H1 (cell line): ENCODE measurements around the gene TMEM59L. TPM values are rescaled to one million over a fixed set of nuclear protein-coding genes. Genes with fewer than 3 reads are reported as not detected.
A peak's percentile ranks its signal among the peaks of the same experiment; 100 is the strongest.

Experiments
- CTCF ChIA-PET: fragments of 300-600 bp; sonication (Branson Sonifier 250); formaldehyde crosslinking; loops from one replicate; lab custom pipeline; 2021; ENCODE audit not compliant: partially characterized antibody; lab: Charles Lee
- POLR2A ChIA-PET: fragments of 300-600 bp; sonication (Branson Sonifier 250); formaldehyde crosslinking; loops from one replicate; lab custom pipeline; 2021; ENCODE audit warnings: inconsistent platforms; ENCODE audit not compliant: partially characterized antibody; lab: Charles Lee
- DNase-seq, 2 experiments: peaks; one replicate each; pipeline versions ENCODE4 v3.0.0 to v3.0.0-alpha.2; 2010 to 2022; ENCODE audit warnings: low spot score in 2 of 2, low read depth in 1 of 2, mixed read lengths in 1 of 2
- FAIRE-seq: peaks from 2 replicates; lab custom pipeline; 2011; peaks lifted over from hg19 to GRCh38; lab: Jason Lieb, UNC
- H2AFZ ChIP-seq: 2 replicates; pipeline ENCODE4 v1.8.1; 2012; ENCODE audit warnings: low read length, inconsistent platforms
- H2AK5ac ChIP-seq: 2 replicates; pipeline ENCODE4 v1.6.1; 2013; ENCODE audit warnings: low read depth, low read length
- H2BK120ac ChIP-seq: replicated peaks from 2 replicates; pipeline ENCODE3; 2013; ENCODE audit warnings: low read depth, low read length, inconsistent platforms
- H2BK12ac ChIP-seq: 2 replicates; pipeline ENCODE4 v1.6.1; 2013; ENCODE audit warnings: low read depth, low read length
- H2BK15ac ChIP-seq: 2 replicates; pipeline ENCODE4 v1.6.1; 2013; ENCODE audit warnings: low read length
- H2BK20ac ChIP-seq: 2 replicates; pipeline ENCODE4 v1.6.1; 2013; ENCODE audit warnings: low read length
- H2BK5ac ChIP-seq: 2 replicates; pipeline ENCODE4 v1.6.1; 2013; ENCODE audit warnings: low read depth, low read length
- H3K14ac ChIP-seq: 2 replicates; pipeline ENCODE4 v1.6.1; 2013; ENCODE audit warnings: inconsistent platforms; ENCODE audit not compliant: insufficient read length
- H3K18ac ChIP-seq: 2 replicates; pipeline ENCODE4 v1.6.1; 2013; ENCODE audit warnings: low read length; ENCODE audit errors: extremely low read depth
- H3K23ac ChIP-seq: 2 replicates; pipeline ENCODE4 v1.6.1; 2013; ENCODE audit warnings: inconsistent platforms; ENCODE audit not compliant: insufficient read length
- H3K23me2 ChIP-seq: 2 replicates; pipeline ENCODE4 v1.6.1; 2013; ENCODE audit warnings: low read depth, low read length
- H3K27ac ChIP-seq: 2 replicates; pipeline ENCODE4 v1.6.1; 2011; ENCODE audit warnings: low read depth, low read length, inconsistent platforms
- H3K27me3 ChIP-seq, 4 experiments: replicated peaks in 1 of 4; 1 replicate in 1 of 4; 2 replicates in 3 of 4; pipeline versions ENCODE4 v1.6.1 to v1.8.1; 2011 to 2013; ENCODE audit warnings: low read length in 3 of 4, mild to moderate bottlenecking in 3 of 4, inconsistent platforms in 2 of 4, mixed read lengths in 2 of 4, moderate library complexity in 1 of 4; ENCODE audit not compliant: control insufficient read depth in 3 of 4, insufficient read depth in 3 of 4; ENCODE audit errors: extremely low read depth in 1 of 4
- H3K36me3 ChIP-seq, 4 experiments: 2 replicates each; pipeline versions ENCODE4 v1.6.1 to v1.8.1; 2011 to 2013; ENCODE audit warnings: mild to moderate bottlenecking in 4 of 4, low read length in 3 of 4, moderate library complexity in 2 of 4, control low read depth in 1 of 4, inconsistent platforms in 1 of 4; ENCODE audit not compliant: insufficient read depth in 4 of 4, control insufficient read depth in 2 of 4
- H3K4ac ChIP-seq: replicated peaks from 2 replicates; pipeline ENCODE3; 2013; ENCODE audit warnings: low read length, low read depth, mixed read lengths, inconsistent platforms; ENCODE audit not compliant: insufficient read length
- H3K4me1 ChIP-seq, 4 experiments: replicated peaks in 1 of 4; 1 replicate in 1 of 4; 2 replicates in 3 of 4; pipeline versions ENCODE4 v1.6.1 to v1.8.1; 2011 to 2013; ENCODE audit warnings: low read length in 3 of 4, inconsistent platforms in 2 of 4, mixed read lengths in 1 of 4; ENCODE audit not compliant: insufficient read depth in 4 of 4, control insufficient read depth in 3 of 4
- H3K4me2 ChIP-seq, 2 experiments: 2 replicates each; pipeline versions ENCODE4 v1.6.1 to v1.8.1; 2011 to 2013; ENCODE audit warnings: low read depth in 2 of 2, low read length in 2 of 2, control low read depth in 1 of 2, inconsistent platforms in 1 of 2, mild to moderate bottlenecking in 1 of 2; ENCODE audit not compliant: insufficient read depth in 1 of 2
- H3K4me3 ChIP-seq, 4 experiments: fragments of 200-600, 300-600 bp in 1 of 4; sonication (generic), shearing (Covaris generic), sonication (Bioruptor Twin) in 1 of 4; 2 replicates each; pipeline versions ENCODE4 v1.5.1 to v1.8.1; 2011 to 2016; ENCODE audit warnings: low read length in 4 of 4, low read depth in 3 of 4, control low read depth in 2 of 4, inconsistent platforms in 2 of 4, mild to moderate bottlenecking in 2 of 4, mixed read lengths in 1 of 4, moderate library complexity in 1 of 4; ENCODE audit not compliant: insufficient read depth in 2 of 4; ENCODE audit errors: extremely low read depth in 1 of 4
- H3K56ac ChIP-seq: replicated peaks from 2 replicates; pipeline ENCODE3; 2013; ENCODE audit warnings: low read depth, mild to moderate bottlenecking, mixed read lengths, low read length, inconsistent platforms; ENCODE audit not compliant: insufficient read length
- H3K79me1 ChIP-seq: 2 replicates; pipeline ENCODE4 v1.6.1; 2013; ENCODE audit warnings: low read depth, low read length, control low read depth
- H3K79me2 ChIP-seq, 2 experiments: 2 replicates each; pipeline versions ENCODE4 v1.6.1 to v1.8.1; 2012 to 2013; ENCODE audit warnings: low read length in 2 of 2, mild to moderate bottlenecking in 2 of 2, inconsistent platforms in 1 of 2; ENCODE audit not compliant: insufficient read depth in 2 of 2, control insufficient read depth in 1 of 2
- H3K9ac ChIP-seq, 4 experiments: replicated peaks in 1 of 4; 1 replicate in 1 of 4; 2 replicates in 3 of 4; pipeline versions ENCODE4 v1.6.1 to v1.8.1; 2011 to 2013; ENCODE audit warnings: low read depth in 3 of 4, low read length in 3 of 4, control low read depth in 2 of 4, mild to moderate bottlenecking in 2 of 4, moderate library complexity in 2 of 4, inconsistent platforms in 1 of 4; ENCODE audit errors: extremely low read depth in 1 of 4
- H3K9me3 ChIP-seq, 2 experiments: 2 replicates each; pipeline versions ENCODE4 v1.6.1 to v1.8.1; 2012 to 2013; ENCODE audit warnings: mild to moderate bottlenecking in 2 of 2, moderate library complexity in 2 of 2, control low read depth in 1 of 2, inconsistent platforms in 1 of 2, low read depth in 1 of 2, low read length in 1 of 2, mixed read lengths in 1 of 2; ENCODE audit not compliant: insufficient read depth in 2 of 2
- H4K20me1 ChIP-seq, 2 experiments: replicated peaks in 1 of 2; 2 replicates each; pipeline versions ENCODE3 to v1.8.1; 2011 to 2013; ENCODE audit warnings: inconsistent platforms in 2 of 2, low read length in 2 of 2, mild to moderate bottlenecking in 1 of 2; ENCODE audit not compliant: insufficient read depth in 2 of 2, control insufficient read depth in 1 of 2
- H4K5ac ChIP-seq: 2 replicates; pipeline ENCODE4 v1.6.1; 2013; ENCODE audit warnings: low read length, low read depth, mixed read lengths, inconsistent platforms; ENCODE audit not compliant: insufficient read length
- H4K8ac ChIP-seq: 2 replicates; pipeline ENCODE4 v1.8.0; 2013; ENCODE audit warnings: mild to moderate bottlenecking, moderate library complexity, low read length, inconsistent platforms; ENCODE audit not compliant: insufficient read depth; ENCODE audit errors: extremely low read depth
- H4K91ac ChIP-seq: replicated peaks from 2 replicates; pipeline ENCODE3; 2013; ENCODE audit warnings: low read length, mixed read lengths, inconsistent platforms; ENCODE audit not compliant: insufficient read length
- ATF2 ChIP-seq: IDR thresholded peaks from 2 replicates; pipeline ENCODE4 v1.6.1; 2012; ENCODE audit warnings: low read length, inconsistent platforms
- GABPA ChIP-seq: IDR thresholded peaks from 2 replicates; pipeline ENCODE4 v1.6.1; 2011; ENCODE audit warnings: mild to moderate bottlenecking, low read length, moderate library complexity, borderline replicate concordance; ENCODE audit not compliant: insufficient read depth
- JUN ChIP-seq: IDR thresholded peaks from 2 replicates; pipeline ENCODE4 v1.6.1; 2011; ENCODE audit warnings: low read depth, mild to moderate bottlenecking, improper control_type of control experiment, low read length
- KDM5A ChIP-seq: fragments of 200-600 bp; IDR thresholded peaks from 2 replicates; pipeline ENCODE4 v1.7.1; 2012; ENCODE audit warnings: mild to moderate bottlenecking, low read length, inconsistent platforms, mixed read lengths
- RFX5 ChIP-seq: IDR thresholded peaks from 2 replicates; pipeline ENCODE4 v1.6.1; 2011; ENCODE audit warnings: low read depth, low read length, improper control_type of control experiment, borderline replicate concordance
- SAP30 ChIP-seq: fragments of 300-600 bp; sonication (generic); IDR thresholded peaks from 2 replicates; pipeline ENCODE4 v1.7.1; 2012; ENCODE audit warnings: low read length, moderate library complexity, mild to moderate bottlenecking, inconsistent platforms; ENCODE audit not compliant: insufficient read depth, insufficient replicate concordance
- SIRT6 ChIP-seq: IDR thresholded peaks from one replicate; pipeline ENCODE4 v1.7.1; 2012; ENCODE audit warnings: low read length, inconsistent platforms
- SP2 ChIP-seq: IDR thresholded peaks from 2 replicates; pipeline ENCODE4 v1.6.1; 2012; ENCODE audit warnings: mild to moderate bottlenecking, low read length, inconsistent platforms
- YY1 ChIP-seq: IDR thresholded peaks from 2 replicates; pipeline ENCODE4 v1.6.1; 2011; ENCODE audit warnings: low read depth, mild to moderate bottlenecking, low read length
- WGBS, 2 experiments: shearing (Covaris generic) in 1 of 2; methylation state at CpG; one replicate each; pipeline versions ENCODE4 v1.1.6 to v1.1.7; 2013 to 2015; ENCODE audit warnings: low lambda C conversion rate in 2 of 2, mixed read lengths in 2 of 2, inconsistent platforms in 1 of 2, low coverage in 1 of 2, missing lambda C conversion rate in 1 of 2; ENCODE audit not compliant: insufficient replicate concordance in 2 of 2, insufficient coverage in 1 of 2, insufficient read length in 1 of 2; ENCODE audit errors: extremely low coverage in 1 of 2, missing lambda C conversion rate in 1 of 2; 5-methylcytosine and 5-hydroxymethylcytosine counted together
- polyA plus RNA-seq, 7 experiments: library from polyadenylated mRNA; depleted of rRNA in 3 of 7; stranded (reverse) in 5 of 7; unstranded in 2 of 7; fragments of >200 nt in 5 of 7; fragments of 200-250 nt in 2 of 7; gene quantifications; 1 replicate in 5 of 7; 2 replicates in 1 of 7; 4 replicates in 1 of 7; pipeline versions ENCODE4 v1.2.1 to v1.2.3, GENCODE V29; 2011 to 2013; ENCODE audit warnings: missing spikeins in 2 of 7, mixed read lengths in 2 of 7
- total RNA-seq: library from RNA; stranded (reverse); fragmentation: NEBNext Ultra II Directional; extraction: Animal tissue kit (Norgen Biotek cat#: 25700); gene quantifications from 2 replicates; pipeline ENCODE4 v1.2.1, GENCODE V29; 2021

Gene TMEM59L
- total and polyA plus RNA-seq, 2 of the 8 experiments (the other 6 are each of a cell fraction or from before 2014, with no cell fraction given), result 4.0 to 12.2 TPM

- Histone ChIP-seq H3K27me3 (no peaks in the 10 kb centered on the region), H3K4me1 (peaks cover 0 to 19% (median 5%) of the 10 kb centered on the region in 4 experiments; a peak in 4 of 7 replicates), H2BK15ac (no peak overlapping the region), H3K9me3 (no peaks in the 10 kb centered on the region), H4K91ac (peak overlapping the region; percentile 81), H2BK12ac (no peak overlapping the region; the same call in 1 of the 2 replicates), H2BK20ac (no peak overlapping the region), H3K56ac (no peak overlapping the region), H3K9ac (no peak overlapping the region), H3K4ac (no peak overlapping the region), H2BK120ac (no peak overlapping the region), H2AK5ac (peak overlapping the region; percentile 83), H3K4me2 (no peak overlapping the region), H3K14ac (no peak overlapping the region), H3K27ac (no peak overlapping the region), H3K36me3 (no peaks in the 10 kb centered on the region), H3K23ac (no peak overlapping the region), H2BK5ac (peak overlapping the region; percentile 49; the same call in 1 of the 2 replicates), H3K79me2 (peaks cover 0 to 10% of the 10 kb centered on the region in 2 experiments; a peak in 1 of 4 replicates), H4K5ac (no peak overlapping the region), H3K23me2 (no peaks in the 10 kb centered on the region; the same call in 1 of the 2 replicates), H4K20me1 (peaks cover 4 to 33% of the 10 kb centered on the region in 2 experiments), H2AFZ (no peak overlapping the region), H3K18ac (no peak overlapping the region; the same call in 1 of the 2 replicates), H4K8ac (no peak overlapping the region), H3K79me1 (peaks cover 18% of the 10 kb centered on the region), H3K4me3 (no peak overlapping the region)
- 91% methylated on average over 25 of the region's 34 CpGs; no CpG with 5 or more reads in 1 of the 2 experiments for WGBS, 2 experiments
- TF ChIP-seq RFX5, result no peak
- no peak for TF ChIP-seq SIRT6
- no peak for TF ChIP-seq SP2
- no peak for TF ChIP-seq ATF2
- TF ChIP-seq GABPA, result no peak
- no peak for TF ChIP-seq KDM5A
- no peak for TF ChIP-seq SAP30
- TF ChIP-seq JUN, result no peak
- no peak for TF ChIP-seq YY1
- DNase-seq (no peak), FAIRE-seq (no peak)
- POLR2A ChIA-PET, result interaction anchor here (1.1 kb wide), 1 partner anchor 110 kb away, joined by 3 read pairs; no protein-coding TSS in a partner anchor
- CTCF ChIA-PET, result interaction anchor here (1.1 to 2.5 kb wide), 2 partner anchors 29 to 46 kb away, joined by 3 to 8 read pairs; no protein-coding TSS in a partner anchor
Observed at GRCh38 chr19:18646535-18647370, 34.1 kb downstream of the TMEM59L start.
